ENCODE measurements around the gene METRNL.

GRCh38 chr17:83067071-83067717, 12.2 kb upstream of the METRNL start:
- TF ChIP-seq POLR2A (IDR thresholded peaks at IDR 0.05; ENCODE audit: low read depth, low read length) = no peak
- no peak for TF ChIP-seq TAF1 (IDR thresholded peaks at IDR 0.05; ENCODE audit: borderline replicate concordance, low read depth, low read length)
- no peak for TF ChIP-seq POLR2AphosphoS5 (IDR thresholded peaks at IDR 0.05; ENCODE audit: low read depth, low read length)
